Measurements from ENCODE around the gene LPP.
"Not testable (repeated sequence)": the region's sequence is repeated elsewhere in the genome, so short reads cannot be mapped to it uniquely, and the experiment has no call there.

Gene LPP

GRCh38 chr3:188700918-188701317 is 547.0 kb downstream of the LPP start:
- DNase-seq (ENCODE audit: low read depth, low spot score): no peak

GRCh38 chr3:188701485-188701969 is 547.6 kb downstream of the LPP start:
- DNase-seq (ENCODE audit: low read depth, low spot score): no peak

- not testable (repeated sequence) for DNase-seq (ENCODE audit: low read depth, low spot score)
Observed at GRCh38 chr3:188702028-188702427, 548.1 kb downstream of the LPP start.

- DNase-seq (ENCODE audit: low read depth, low spot score): no peak
Observed at GRCh38 chr3:188706176-188706575, 552.2 kb downstream of the LPP start.

- no peak for DNase-seq (ENCODE audit: low read depth, low spot score)
Observed at GRCh38 chr3:188706599-188706998, 552.6 kb downstream of the LPP start.

GRCh38 chr3:188707381-188708288 is 553.7 kb downstream of the LPP start:
- no peak for DNase-seq (ENCODE audit: low read depth, low spot score)

GRCh38 chr3:188711881-188712247 is 557.9 kb downstream of the LPP start:
- no peak for DNase-seq (ENCODE audit: low read depth, low spot score)

GRCh38 chr3:188712248-188712924 is 558.4 kb downstream of the LPP start:
- DNase-seq (ENCODE audit: low read depth, low spot score): peak; percentile 31

- DNase-seq (ENCODE audit: low read depth, low spot score): no peak
Observed at GRCh38 chr3:188712991-188713390, 559.0 kb downstream of the LPP start.

- DNase-seq (ENCODE audit: low read depth, low spot score): no peak
Observed at GRCh38 chr3:188719545-188719944, 565.6 kb downstream of the LPP start.

- no peak for DNase-seq (ENCODE audit: low read depth, low spot score)
Observed at GRCh38 chr3:188720215-188720614, 566.3 kb downstream of the LPP start.

- no peak for DNase-seq (ENCODE audit: low read depth, low spot score)
Observed at GRCh38 chr3:188720636-188721035, 566.7 kb downstream of the LPP start.

GRCh38 chr3:188721312-188721711 is 567.4 kb downstream of the LPP start:
- no peak for DNase-seq (ENCODE audit: low read depth, low spot score)

- no peak for DNase-seq (ENCODE audit: low read depth, low spot score)
Observed at GRCh38 chr3:188721990-188722389, 568.0 kb downstream of the LPP start.

- no peak for DNase-seq (ENCODE audit: low read depth, low spot score)
Observed at GRCh38 chr3:188722963-188723362, 569.0 kb downstream of the LPP start.

- DNase-seq (ENCODE audit: low read depth, low spot score): no peak
Observed at GRCh38 chr3:188727052-188727451, 573.1 kb downstream of the LPP start.

- DNase-seq (ENCODE audit: low read depth, low spot score): no peak
Observed at GRCh38 chr3:188728371-188728896, 574.5 kb downstream of the LPP start.

GRCh38 chr3:188729422-188729821 is 575.5 kb downstream of the LPP start:
- no peak for DNase-seq (ENCODE audit: low read depth, low spot score)

GRCh38 chr3:188734395-188734794 is 580.4 kb downstream of the LPP start:
- DNase-seq (ENCODE audit: low read depth, low spot score): no peak

GRCh38 chr3:188739511-188739910 is 585.6 kb downstream of the LPP start:
- no peak for DNase-seq (ENCODE audit: low read depth, low spot score)

- no peak for DNase-seq (ENCODE audit: low read depth, low spot score)
Observed at GRCh38 chr3:188740010-188740409, 586.1 kb downstream of the LPP start.

GRCh38 chr3:188742755-188743550 is 589.0 kb downstream of the LPP start:
- no peak for DNase-seq (ENCODE audit: low read depth, low spot score)
